IPS-18c (cell line): Measurements from ENCODE around the gene PRDM2.

Experiments
- H3K4me3 ChIP-seq: 2 replicates; pipeline ENCODE4 v1.7.0; 2013; ENCODE audit warnings: low read depth, mild to moderate bottlenecking, low read length, moderate library complexity; ENCODE audit not compliant: insufficient read depth
- H3K9me3 ChIP-seq: one replicate; pipeline ENCODE4 v1.6.1; 2013; ENCODE audit warnings: mild to moderate bottlenecking, low read length, moderate library complexity; ENCODE audit not compliant: control insufficient read depth, insufficient read depth

PRDM2 gene

GRCh38 chr1:13873032-13873431 lies 173.0 kb downstream of the PRDM2 start:
- H3K4me3 ChIP-seq: no peak overlapping the region
- peaks cover 2% of the 10 kb centered on the region for H3K9me3 ChIP-seq
